ENCODE measurements around the gene TSPAN33. TPM values are rescaled to one million over a fixed set of nuclear protein-coding genes. Genes with fewer than 3 reads are reported as not detected.
A peak's percentile ranks its signal among the peaks of the same experiment; 100 is the strongest.
"Not testable (repeated sequence)": the region's sequence is repeated elsewhere in the genome, so short reads cannot be mapped to it uniquely, and the experiment has no call there.

The TSPAN33 gene
- total RNA-seq, 4 donors from 2014 or later = 5.0 to 11.4 (median 7.5) TPM

DNA sequence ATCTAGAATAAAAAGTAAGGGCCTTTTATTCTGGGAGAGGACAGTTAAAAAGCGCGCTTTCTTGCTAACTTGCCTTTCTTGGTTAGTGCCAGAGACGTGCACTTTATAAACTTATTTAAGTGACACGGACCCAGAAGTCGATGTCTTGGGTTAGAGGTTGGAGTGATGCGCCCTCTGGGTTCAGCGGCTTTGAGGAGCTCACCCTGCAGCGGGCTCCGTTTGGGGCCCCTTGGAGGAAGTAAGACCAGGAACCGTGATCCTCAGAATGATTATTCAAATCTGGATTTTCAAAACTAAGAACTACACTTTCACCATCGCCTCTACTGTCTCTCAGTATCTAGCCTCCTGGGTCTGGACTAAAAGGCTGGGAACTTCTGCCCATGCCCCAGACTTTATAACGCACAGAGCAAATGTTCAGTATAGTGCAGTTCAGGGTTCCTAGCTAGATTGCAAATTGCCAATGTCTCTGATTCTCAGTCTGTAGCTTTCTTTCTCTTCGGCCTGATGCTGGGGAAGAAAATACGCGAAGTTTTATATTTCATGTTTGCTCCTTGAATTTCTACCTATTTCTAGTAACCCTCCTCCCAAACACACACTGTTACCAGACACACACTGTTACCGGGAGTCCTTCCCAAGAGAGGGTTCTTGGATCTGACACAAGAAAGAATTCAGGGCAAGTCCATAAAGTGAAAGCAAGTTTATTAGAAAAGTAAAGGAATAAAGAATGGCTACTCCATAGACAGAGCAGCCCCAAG is 25.4 kb downstream of the TSPAN33 start:
- 55% methylated on average over 16 of the region's 16 CpGs for WGBS
- DNase-seq (ENCODE audit: extremely low spot score) = no peak
- intact Hi-C loops (cut with DNase I) = no loop called here
- TF ChIP-seq, protein P1, sequence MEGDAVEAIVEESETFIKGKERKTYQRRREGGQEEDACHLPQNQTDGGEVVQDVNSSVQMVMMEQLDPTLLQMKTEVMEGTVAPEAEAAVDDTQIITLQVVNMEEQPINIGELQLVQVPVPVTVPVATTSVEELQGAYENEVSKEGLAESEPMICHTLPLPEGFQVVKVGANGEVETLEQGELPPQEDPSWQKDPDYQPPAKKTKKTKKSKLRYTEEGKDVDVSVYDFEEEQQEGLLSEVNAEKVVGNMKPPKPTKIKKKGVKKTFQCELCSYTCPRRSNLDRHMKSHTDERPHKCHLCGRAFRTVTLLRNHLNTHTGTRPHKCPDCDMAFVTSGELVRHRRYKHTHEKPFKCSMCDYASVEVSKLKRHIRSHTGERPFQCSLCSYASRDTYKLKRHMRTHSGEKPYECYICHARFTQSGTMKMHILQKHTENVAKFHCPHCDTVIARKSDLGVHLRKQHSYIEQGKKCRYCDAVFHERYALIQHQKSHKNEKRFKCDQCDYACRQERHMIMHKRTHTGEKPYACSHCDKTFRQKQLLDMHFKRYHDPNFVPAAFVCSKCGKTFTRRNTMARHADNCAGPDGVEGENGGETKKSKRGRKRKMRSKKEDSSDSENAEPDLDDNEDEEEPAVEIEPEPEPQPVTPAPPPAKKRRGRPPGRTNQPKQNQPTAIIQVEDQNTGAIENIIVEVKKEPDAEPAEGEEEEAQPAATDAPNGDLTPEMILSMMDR (IDR thresholded peaks at IDR 0.05) = no peak
- TF ChIP-seq POLR2A (IDR thresholded peaks at IDR 0.05; ENCODE audit: low read depth) = no peak
- no peak for TF ChIP-seq POLR2AphosphoS5 (IDR thresholded peaks at IDR 0.05)
- TF ChIP-seq EP300 (IDR thresholded peaks at IDR 0.05) = no peak
- Histone ChIP-seq H3K36me3 (no peaks in the 10 kb centered on the region), H3K4me1 (peaks cover 0 to 28% (median 24%) of the 10 kb centered on the region in 4 donors), H3K9me3 (no peaks in the 10 kb centered on the region), H3K27ac (replicated peaks in 1 of 4) (peak overlapping the region; percentile 45 to 69 (median 60)), H3K27me3 (no peaks in the 10 kb centered on the region), H3K4me3 (peak overlapping the region; percentile 57 to 62 (median 61))

DNA sequence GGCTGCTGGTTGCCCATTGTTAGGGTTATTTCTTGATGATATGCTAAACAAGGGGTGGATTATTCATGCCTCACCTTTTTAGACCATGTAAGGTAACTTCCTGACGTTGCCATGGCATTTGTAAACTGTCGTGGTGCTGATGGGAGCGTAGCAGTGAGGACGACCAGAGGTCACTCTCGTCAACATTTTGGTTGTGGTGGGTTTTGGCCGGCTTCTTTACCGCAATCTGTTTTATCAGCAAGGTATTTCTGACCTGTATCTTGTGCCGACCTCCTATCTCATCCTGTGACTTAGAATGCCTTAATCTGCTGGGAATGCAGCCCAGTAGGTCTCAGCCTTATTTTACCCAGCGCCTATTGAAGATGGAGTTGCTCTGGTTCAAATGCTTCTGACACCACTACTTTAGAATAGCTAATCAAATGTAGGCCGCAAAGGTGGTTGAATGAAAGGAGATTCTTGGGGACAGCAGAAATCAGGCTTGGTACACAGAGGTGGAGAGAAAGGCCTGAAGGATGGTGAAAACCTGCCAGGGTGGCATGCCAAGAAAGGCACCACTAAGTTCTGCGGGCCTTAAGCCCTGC is 26.0 kb downstream of the TSPAN33 start:
- intact Hi-C loops (cut with DNase I) = no loop called here
- Histone ChIP-seq H3K9me3 (no peaks in the 10 kb centered on the region), H3K4me1 (peaks cover 0 to 28% (median 24%) of the 10 kb centered on the region in 4 donors), H3K4me3 (no peak overlapping the region), H3K27ac (replicated peaks in 1 of 4) (peak overlapping the region in 1 of 4 donors; percentile 67), H3K27me3 (no peaks in the 10 kb centered on the region), H3K36me3 (no peaks in the 10 kb centered on the region)
- WGBS = 93% methylated on average over 11 of the region's 11 CpGs
- TF ChIP-seq EP300 (IDR thresholded peaks at IDR 0.05) (no peak), POLR2AphosphoS5 (IDR thresholded peaks at IDR 0.05) (no peak), POLR2A (IDR thresholded peaks at IDR 0.05; ENCODE audit: low read depth) (no peak)
- TF ChIP-seq, protein P1 (IDR thresholded peaks at IDR 0.05) = no peak
- no peak for DNase-seq (ENCODE audit: extremely low spot score)

GRCh38 chr7:129173861-129174260 is 29.4 kb downstream of the TSPAN33 start:
- WGBS = 98% methylated on average over 7 of the region's 7 CpGs
- H3K27ac ChIP-seq (replicated peaks in 1 of 4); DNase-seq (ENCODE audit: extremely low spot score); H3K4me3 ChIP-seq; H3K9me3 ChIP-seq; H3K36me3 ChIP-seq; intact Hi-C loops (cut with DNase I); H3K27me3 ChIP-seq: not testable (repeated sequence)
- peaks cover 0 to 16% (median 15%) of the 10 kb centered on the region in 4 donors for H3K4me1 ChIP-seq

- WGBS = 68% methylated on average over 11 of the region's 11 CpGs
- no peak for DNase-seq (ENCODE audit: extremely low spot score)
- no peaks in the 10 kb centered on the region for H3K36me3 ChIP-seq
- H3K27me3 ChIP-seq = peaks cover 0 to 11% (median 0%) of the 10 kb centered on the region in 4 donors
- intact Hi-C loops (cut with DNase I) = no loop called here
- H3K27ac ChIP-seq (replicated peaks in 1 of 4) = no peak overlapping the region
- no peaks in the 10 kb centered on the region for H3K4me1 ChIP-seq
- TF ChIP-seq, protein P1 (IDR thresholded peaks at IDR 0.05) = no peak
- TF ChIP-seq POLR2A (IDR thresholded peaks at IDR 0.05; ENCODE audit: low read depth) (no peak), POLR2AphosphoS5 (IDR thresholded peaks at IDR 0.05) (no peak), EP300 (IDR thresholded peaks at IDR 0.05) (no peak)
- no peaks in the 10 kb centered on the region for H3K9me3 ChIP-seq
- no peak overlapping the region for H3K4me3 ChIP-seq
These were observed 32.6 kb downstream of the TSPAN33 start for GRCh38 chr7:129176916-129177710.
